PC-9 (cell line): ENCODE measurements around the gene CPS1. TPM values are rescaled to one million over a fixed set of nuclear protein-coding genes. Genes with fewer than 3 reads are reported as not detected.

ENCODE experiments used
- BruUV-seq: library from RNA; stranded (reverse); fragments of 400-500 nt; replicated peaks from 2 replicates; lab custom pipeline; 2021; lab: Mats Ljungman, UMichigan
- CTCF ChIA-PET: fragments of 300-600 bp; sonication (Branson Sonifier 250); formaldehyde crosslinking; loops from one replicate; lab custom pipeline; 2022; ENCODE audit warnings: antibody characterized with exemption; lab: Charles Lee
- POLR2A ChIA-PET: fragments of 300-600 bp; sonication (Branson Sonifier 250); formaldehyde crosslinking; loops from one replicate; lab custom pipeline; 2022; ENCODE audit warnings: antibody characterized with exemption; ENCODE audit not compliant: unreplicated experiment; lab: Charles Lee
- DNase-seq, 2 experiments: peaks; one replicate each; pipeline versions ENCODE4 v3.0.0 to v3.0.0-alpha.2; 2015 to 2022; ENCODE audit warnings: mixed read lengths in 1 of 2
- H2AFZ ChIP-seq: fragments of 200-600 bp; sonication (generic); 2 replicates; pipeline ENCODE4 v1.8.1; 2017; ENCODE audit warnings: antibody characterized with exemption
- H3F3A ChIP-seq: fragments of 200-600 bp; sonication (generic); 2 replicates; pipeline ENCODE4 v1.8.1; 2017; ENCODE audit warnings: antibody characterized with exemption, mild to moderate bottlenecking, low read depth; ENCODE audit not compliant: insufficient read depth
- H3K27ac ChIP-seq: fragments of 200-600 bp; sonication (generic); 2 replicates; pipeline ENCODE4 v1.6.1; 2016; ENCODE audit warnings: mixed run types
- H3K27me3 ChIP-seq: fragments of 200-600 bp; sonication (generic); 2 replicates; pipeline ENCODE4 v1.6.1; 2016; ENCODE audit warnings: low read depth, mixed run types; ENCODE audit not compliant: insufficient read depth
- H3K36me3 ChIP-seq: fragments of 200-600 bp; sonication (generic); 2 replicates; pipeline ENCODE4 v1.6.1; 2016; ENCODE audit warnings: low read depth, mixed run types
- H3K4me1 ChIP-seq: fragments of 200-600 bp; sonication (generic); replicated peaks from 2 replicates; pipeline ENCODE4 v1.6.1; 2016; ENCODE audit warnings: mixed run types; ENCODE audit not compliant: insufficient read depth
- H3K4me2 ChIP-seq: fragments of 200-600 bp; sonication (generic); 2 replicates; pipeline ENCODE4 v1.6.1; 2017; ENCODE audit warnings: mixed run types
- H3K4me3 ChIP-seq: fragments of 200-600 bp; sonication (generic); 2 replicates; pipeline ENCODE4 v1.6.1; 2016; ENCODE audit warnings: mixed run types
- H3K79me2 ChIP-seq: fragments of 200-600 bp; sonication (generic); 2 replicates; pipeline ENCODE4 v1.6.1; 2017; ENCODE audit warnings: low read depth, mixed run types
- H3K9me2 ChIP-seq: fragments of 200-600 bp; sonication (generic); 2 replicates; pipeline ENCODE4 v1.8.1; 2017; ENCODE audit warnings: mild to moderate bottlenecking; ENCODE audit not compliant: insufficient read depth
- H3K9me3 ChIP-seq: fragments of 200-600 bp; sonication (generic); 2 replicates; pipeline ENCODE4 v1.8.1; 2016; ENCODE audit warnings: low read depth; ENCODE audit not compliant: insufficient read depth
- H4K20me1 ChIP-seq: fragments of 200-600 bp; sonication (generic); 2 replicates; pipeline ENCODE4 v1.8.1; 2017; ENCODE audit not compliant: insufficient read depth
- EZH2 ChIP-seq: fragments of 200-600 bp; sonication (generic); IDR thresholded peaks from 2 replicates; pipeline ENCODE4 v1.8.0; 2017; ENCODE audit warnings: antibody characterized with exemption, low read depth
- intact Hi-C: fragments of 100-400 bp; cut with micrococcal nuclease; formaldehyde crosslinking; loops from one replicate; pipeline ENCODE4 v1.10.0; 2022; ENCODE audit not compliant: unreplicated experiment
- total RNA-seq: library from RNA; stranded (reverse); gene quantifications from 2 replicates; pipeline ENCODE4 v1.2.3, GENCODE V29; 2021
- TF ChIP-seq, protein P1 (sequence below): fragments of 200-600 bp; sonication (generic); conservative IDR thresholded peaks from 2 replicates; pipeline ENCODE4 v1.6.1; 2017; ENCODE audit warnings: mixed run types, antibody characterized with exemption, mild to moderate bottlenecking, moderate library complexity

CPS1 gene
- total RNA-seq, 1 experiment from 2014 or later, result 27.5 TPM

DNA sequence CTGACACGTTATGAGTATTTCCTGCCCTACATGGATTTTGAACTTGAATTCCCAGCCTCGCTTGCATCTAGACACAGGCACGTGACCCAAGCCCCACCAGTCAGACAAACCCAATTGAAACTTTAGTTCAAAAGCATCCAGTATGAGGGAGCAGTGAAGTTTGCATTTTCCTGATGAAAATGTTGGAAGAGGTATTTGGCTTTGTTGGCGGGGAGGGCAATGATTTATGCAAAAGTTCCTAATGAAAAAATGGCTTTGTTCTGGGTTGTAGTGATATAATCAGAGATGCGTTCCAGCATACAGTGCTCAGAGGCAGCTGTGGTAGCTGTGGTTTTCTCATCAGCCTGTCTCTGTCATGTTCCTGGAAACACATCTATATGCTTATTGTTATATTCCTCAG, 36.8 kb upstream of the CPS1 start:
- no peak for DNase-seq
- H4K20me1 ChIP-seq, result no peaks in the 10 kb centered on the region
- no peaks in the 10 kb centered on the region for H3F3A ChIP-seq
- no peak for TF ChIP-seq EZH2
- TF ChIP-seq, protein P1, sequence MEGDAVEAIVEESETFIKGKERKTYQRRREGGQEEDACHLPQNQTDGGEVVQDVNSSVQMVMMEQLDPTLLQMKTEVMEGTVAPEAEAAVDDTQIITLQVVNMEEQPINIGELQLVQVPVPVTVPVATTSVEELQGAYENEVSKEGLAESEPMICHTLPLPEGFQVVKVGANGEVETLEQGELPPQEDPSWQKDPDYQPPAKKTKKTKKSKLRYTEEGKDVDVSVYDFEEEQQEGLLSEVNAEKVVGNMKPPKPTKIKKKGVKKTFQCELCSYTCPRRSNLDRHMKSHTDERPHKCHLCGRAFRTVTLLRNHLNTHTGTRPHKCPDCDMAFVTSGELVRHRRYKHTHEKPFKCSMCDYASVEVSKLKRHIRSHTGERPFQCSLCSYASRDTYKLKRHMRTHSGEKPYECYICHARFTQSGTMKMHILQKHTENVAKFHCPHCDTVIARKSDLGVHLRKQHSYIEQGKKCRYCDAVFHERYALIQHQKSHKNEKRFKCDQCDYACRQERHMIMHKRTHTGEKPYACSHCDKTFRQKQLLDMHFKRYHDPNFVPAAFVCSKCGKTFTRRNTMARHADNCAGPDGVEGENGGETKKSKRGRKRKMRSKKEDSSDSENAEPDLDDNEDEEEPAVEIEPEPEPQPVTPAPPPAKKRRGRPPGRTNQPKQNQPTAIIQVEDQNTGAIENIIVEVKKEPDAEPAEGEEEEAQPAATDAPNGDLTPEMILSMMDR, result no peak
- BruUV-seq, result no TSS peak
- H2AFZ ChIP-seq, result no peak overlapping the region
- no peaks in the 10 kb centered on the region for H3K36me3 ChIP-seq
- ChIA-PET CTCF (no interaction called here), POLR2A (no interaction called here)
- no peak overlapping the region for H3K4me2 ChIP-seq
- H3K9me2 ChIP-seq, result no peaks in the 10 kb centered on the region
- no peaks in the 10 kb centered on the region for H3K79me2 ChIP-seq
- no peaks in the 10 kb centered on the region for H3K27me3 ChIP-seq
- no peak overlapping the region for H3K27ac ChIP-seq
- no peak overlapping the region for H3K4me3 ChIP-seq
- no peaks in the 10 kb centered on the region for H3K4me1 ChIP-seq
- H3K9me3 ChIP-seq, result no peaks in the 10 kb centered on the region
- intact Hi-C loops, result no loop called here

DNA sequence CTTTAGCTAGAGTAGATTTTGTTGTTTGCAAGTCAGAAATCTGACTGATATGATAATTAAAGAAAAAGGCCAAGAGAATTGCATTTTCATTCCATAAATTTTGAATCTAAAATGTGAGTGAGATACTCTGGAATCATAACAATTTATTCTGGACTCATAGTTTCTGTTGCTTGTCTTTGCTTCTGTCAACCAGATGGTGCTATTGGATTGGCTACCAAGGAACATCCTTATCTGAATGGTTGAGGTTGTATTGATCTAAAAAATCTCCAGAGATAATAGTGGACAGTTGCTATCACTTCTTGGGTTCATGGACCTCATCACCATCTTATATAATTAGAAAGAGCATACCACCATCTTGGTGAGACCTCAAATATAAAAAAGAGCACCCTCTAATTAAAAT, 34.0 kb upstream of the CPS1 start:
- ChIA-PET POLR2A (no interaction called here), CTCF (no interaction called here)
- Histone ChIP-seq H3K4me2 (no peak overlapping the region), H4K20me1 (no peaks in the 10 kb centered on the region), H3F3A (no peaks in the 10 kb centered on the region), H3K36me3 (no peaks in the 10 kb centered on the region), H3K27me3 (no peaks in the 10 kb centered on the region), H3K79me2 (no peaks in the 10 kb centered on the region), H3K9me3 (no peaks in the 10 kb centered on the region), H3K27ac (no peak overlapping the region), H3K4me3 (no peak overlapping the region), H3K9me2 (no peaks in the 10 kb centered on the region), H3K4me1 (no peaks in the 10 kb centered on the region), H2AFZ (no peak overlapping the region)
- TF ChIP-seq, protein P1, result no peak
- TF ChIP-seq EZH2, result no peak
- DNase-seq, result no peak
- no TSS peak for BruUV-seq
- intact Hi-C loops, result no loop called here

DNA sequence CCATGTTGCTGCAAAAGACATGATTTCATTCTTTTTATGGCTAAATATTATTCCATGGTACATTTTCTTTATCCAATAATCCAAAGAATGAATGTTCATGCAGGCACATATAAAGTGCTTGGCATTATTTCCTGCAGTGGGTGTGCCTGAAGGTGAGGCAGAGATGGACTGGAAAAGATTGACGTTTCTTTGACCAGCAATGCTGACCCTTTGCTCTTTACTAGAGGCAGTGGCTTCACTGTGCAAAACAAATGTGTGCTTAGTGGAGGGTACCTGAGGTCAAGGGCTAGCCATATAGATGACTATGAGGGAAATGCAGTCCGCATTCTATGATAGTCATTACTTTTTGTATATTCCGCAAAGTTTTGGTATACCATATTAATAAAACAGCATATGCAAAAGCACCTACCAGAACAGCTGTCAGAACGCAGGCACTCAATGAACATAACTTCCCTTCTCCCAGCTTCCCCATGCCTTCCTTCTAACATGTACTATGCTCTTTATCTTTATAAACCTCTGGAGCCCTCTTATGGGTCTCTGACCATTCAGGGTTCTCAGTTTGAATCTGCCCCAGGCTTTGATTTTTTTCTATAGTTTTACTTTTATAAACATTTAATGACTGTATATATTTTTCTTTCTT, 32.6 kb upstream of the CPS1 start:
- Histone ChIP-seq H3K79me2 (no peaks in the 10 kb centered on the region), H3K9me2 (no peaks in the 10 kb centered on the region), H3K27ac (no peak overlapping the region), H3F3A (no peaks in the 10 kb centered on the region), H3K4me1 (no peaks in the 10 kb centered on the region), H3K4me3 (no peak overlapping the region), H3K4me2 (no peak overlapping the region), H2AFZ (no peak overlapping the region), H3K36me3 (no peaks in the 10 kb centered on the region), H3K27me3 (no peaks in the 10 kb centered on the region), H3K9me3 (no peaks in the 10 kb centered on the region), H4K20me1 (no peaks in the 10 kb centered on the region)
- TF ChIP-seq, protein P1, result no peak
- no peak for TF ChIP-seq EZH2
- ChIA-PET CTCF (no interaction called here), POLR2A (no interaction called here)
- DNase-seq, result no peak
- intact Hi-C loops, result no loop called here
- no TSS peak for BruUV-seq
